SK-N-MC (cell line): ENCODE measurements around the gene TECR.
"Not testable (repeated sequence)": the region's sequence is repeated elsewhere in the genome, so short reads cannot be mapped to it uniquely, and the experiment has no call there.

Source experiments
- DNase-seq: peaks from one replicate; pipeline ENCODE4 v3.0.0-alpha.2; 2011; ENCODE audit warnings: low read depth, low spot score
- H3K27ac ChIP-seq: fragments of 200-600 bp; sonication (generic); 2 replicates; pipeline ENCODE4 v1.5.1; 2016; ENCODE audit warnings: mixed run types
- H3K36me3 ChIP-seq: fragments of 200-600 bp; sonication (generic); 2 replicates; pipeline ENCODE4 v1.6.1; 2017; ENCODE audit warnings: antibody characterized with exemption, low read length, mixed read lengths; ENCODE audit not compliant: insufficient read depth
- H3K4me3 ChIP-seq: fragments of 200-600 bp; sonication (generic); 2 replicates; pipeline ENCODE4 v1.5.1; 2016
- H3K9ac ChIP-seq: fragments of 200-600 bp; sonication (generic); 2 replicates; pipeline ENCODE4 v1.8.0; 2017; ENCODE audit warnings: mixed run types, mixed read lengths; ENCODE audit not compliant: insufficient read length
- H3K9me3 ChIP-seq: fragments of 200-600 bp; sonication (generic); 2 replicates; pipeline ENCODE4 v1.6.1; 2017; ENCODE audit warnings: low read depth, mild to moderate bottlenecking, antibody characterized with exemption, low read length, moderate library complexity, mixed read lengths
- EZH2 ChIP-seq: fragments of 200-600 bp; sonication (generic); IDR thresholded peaks from one replicate; pipeline ENCODE4 v1.6.1; 2017; ENCODE audit warnings: antibody characterized with exemption
- FOXP2 ChIP-seq: optimal IDR thresholded peaks from 2 replicates; pipeline ENCODE3; 2011; ENCODE audit warnings: mild to moderate bottlenecking, moderate library complexity; ENCODE audit not compliant: insufficient read depth; ENCODE audit errors: extremely low read length, control extremely low read depth
- POLR2AphosphoS5 ChIP-seq: IDR thresholded peaks from 2 replicates; pipeline ENCODE4 v1.6.1; 2012; ENCODE audit warnings: mild to moderate bottlenecking, low read depth, low read length, borderline replicate concordance

The TECR gene

GRCh38 chr19:14560776-14561108, 31.3 kb downstream of the TECR start:
- Histone ChIP-seq H3K36me3 (peaks cover 16% of the 10 kb centered on the region; the same call in 1 of the 2 replicates), H3K9me3 (no peaks in the 10 kb centered on the region), H3K27ac (peak overlapping the region; percentile 57), H3K4me3 (no peak overlapping the region), H3K9ac (no peak overlapping the region)
- DNase-seq: no peak
- TF ChIP-seq POLR2AphosphoS5: no peak
- TF ChIP-seq FOXP2: no peak
- no peak for TF ChIP-seq EZH2

- peaks cover 20% of the 10 kb centered on the region; the same call in 1 of the 2 replicates for H3K36me3 ChIP-seq
- no peak for TF ChIP-seq POLR2AphosphoS5
- no peak for TF ChIP-seq EZH2
- no peak for TF ChIP-seq FOXP2
- H3K27ac ChIP-seq: peak overlapping the region; percentile 57; the same call in 1 of the 2 replicates
- no peak for DNase-seq
- H3K9me3 ChIP-seq: no peaks in the 10 kb centered on the region
- no peak overlapping the region for H3K9ac ChIP-seq
- H3K4me3 ChIP-seq: no peak overlapping the region
Observed at GRCh38 chr19:14561249-14561648, 31.9 kb downstream of the TECR start.

- H3K36me3 ChIP-seq: peaks cover 21% of the 10 kb centered on the region; the same call in 1 of the 2 replicates
- DNase-seq: no peak
- H3K27ac ChIP-seq: 0 out of 2 replicates have a peak overlapping the region, but pooled peaks have one; percentile 7
- no peak overlapping the region for H3K9ac ChIP-seq
- TF ChIP-seq EZH2: no peak
- no peak for TF ChIP-seq POLR2AphosphoS5
- no peak for TF ChIP-seq FOXP2
- H3K9me3 ChIP-seq: no peaks in the 10 kb centered on the region
- no peak overlapping the region for H3K4me3 ChIP-seq
Observed at GRCh38 chr19:14561847-14562351, 32.5 kb downstream of the TECR start.

GRCh38 chr19:14562660-14563589, 33.5 kb downstream of the TECR start:
- H3K27ac ChIP-seq: 0 out of 2 replicates have a peak overlapping the region, but pooled peaks have one; percentile 6
- no peaks in the 10 kb centered on the region for H3K9me3 ChIP-seq
- H3K4me3 ChIP-seq: no peak overlapping the region
- H3K36me3 ChIP-seq: peaks cover 24% of the 10 kb centered on the region; the same call in 1 of the 2 replicates
- no peak for TF ChIP-seq EZH2
- TF ChIP-seq FOXP2: no peak
- no peak for TF ChIP-seq POLR2AphosphoS5
- no peak for DNase-seq
- no peak overlapping the region for H3K9ac ChIP-seq

GRCh38 chr19:14563590-14563926, 34.2 kb downstream of the TECR start:
- 0 out of 2 replicates have a peak overlapping the region, but pooled peaks have one; percentile 6 for H3K27ac ChIP-seq
- H3K9me3 ChIP-seq: no peaks in the 10 kb centered on the region
- peaks cover 24% of the 10 kb centered on the region; the same call in 1 of the 2 replicates for H3K36me3 ChIP-seq
- no peak overlapping the region for H3K9ac ChIP-seq
- no peak overlapping the region for H3K4me3 ChIP-seq
- no peak for DNase-seq
- TF ChIP-seq EZH2: no peak
- TF ChIP-seq FOXP2: no peak
- no peak for TF ChIP-seq POLR2AphosphoS5

GRCh38 chr19:14563989-14564651, 34.7 kb downstream of the TECR start:
- no peak for TF ChIP-seq POLR2AphosphoS5
- TF ChIP-seq FOXP2: no peak
- no peak for TF ChIP-seq EZH2
- no peak for DNase-seq
- no peak overlapping the region for H3K9ac ChIP-seq

GRCh38 chr19:14564652-14565297, 35.4 kb downstream of the TECR start:
- H3K36me3 ChIP-seq: peaks cover 24% of the 10 kb centered on the region; the same call in 1 of the 2 replicates
- not testable (repeated sequence) for H3K9ac ChIP-seq, H3K9me3 ChIP-seq, H3K4me3 ChIP-seq, H3K27ac ChIP-seq, DNase-seq

More at GRCh38 chr19:14563989-14564651, 34.7 kb downstream of the TECR start:
- H3K4me3 ChIP-seq: no peak overlapping the region
- H3K36me3 ChIP-seq: peaks cover 24% of the 10 kb centered on the region; the same call in 1 of the 2 replicates
- no peaks in the 10 kb centered on the region for H3K9me3 ChIP-seq
- H3K27ac ChIP-seq: no peak overlapping the region

- H3K4me3 ChIP-seq: no peak overlapping the region
- H3K27ac ChIP-seq: no peak overlapping the region
- H3K36me3 ChIP-seq: peaks cover 24% of the 10 kb centered on the region; the same call in 1 of the 2 replicates
- TF ChIP-seq EZH2: no peak
- TF ChIP-seq POLR2AphosphoS5: no peak
- TF ChIP-seq FOXP2: no peak
- no peaks in the 10 kb centered on the region for H3K9me3 ChIP-seq
- no peak for DNase-seq
- H3K9ac ChIP-seq: no peak overlapping the region
Observed at GRCh38 chr19:14565298-14565679, 35.9 kb downstream of the TECR start.
